PC-3 (cell line): ENCODE data around the gene ZMIZ1. TPM values are rescaled to one million over a fixed set of nuclear protein-coding genes. Genes with fewer than 3 reads are reported as not detected.

Source experiments
- ATAC-seq: fragments of 200-7000 bp; cut with Tn5 transposase; 2 replicates; pipeline ENCODE4 v1.9.1; 2020; ENCODE audit warnings: mild to moderate bottlenecking, moderate library complexity
- BruUV-seq: library from RNA; stranded (reverse); fragments of 400-500 nt; replicated peaks from 2 replicates; lab custom pipeline; 2021; lab: Mats Ljungman, UMichigan
- CTCF ChIA-PET: fragments of 300-600 bp; sonication (Branson Sonifier 250); formaldehyde crosslinking; loops from one replicate; lab custom pipeline; 2022; ENCODE audit warnings: antibody characterized with exemption; lab: Charles Lee
- POLR2A ChIA-PET: fragments of 300-600 bp; sonication (Branson Sonifier 250); formaldehyde crosslinking; loops from one replicate; lab custom pipeline; 2022; ENCODE audit warnings: antibody characterized with exemption; ENCODE audit not compliant: unreplicated experiment; lab: Charles Lee
- DNase-seq: peaks from one replicate; pipeline ENCODE4 v3.0.0-alpha.2; 2015
- H2AFZ ChIP-seq: fragments of 300-600 bp; sonication (generic); 2 replicates; pipeline ENCODE4 v1.6.0; 2016; ENCODE audit warnings: antibody characterized with exemption, low read length
- H3F3A ChIP-seq: fragments of 300-600 bp; sonication (generic); one replicate; pipeline ENCODE4 v1.6.0; 2017; ENCODE audit warnings: antibody characterized with exemption, low read length, control low read depth, mild to moderate bottlenecking; ENCODE audit not compliant: unreplicated experiment
- H3K27ac ChIP-seq: fragments of 300-600 bp; sonication (generic); 2 replicates; pipeline ENCODE4 v1.5.1; 2016; ENCODE audit warnings: mild to moderate bottlenecking, low read length
- H3K27me3 ChIP-seq: fragments of 300-600 bp; sonication (generic); 2 replicates; pipeline ENCODE4 v1.6.1; 2016; ENCODE audit warnings: low read length, mixed read lengths
- H3K36me3 ChIP-seq: fragments of 300-600 bp; sonication (generic); 2 replicates; pipeline ENCODE4 v1.6.1; 2016; ENCODE audit warnings: low read depth, mixed run types, low read length, mixed read lengths
- H3K4me1 ChIP-seq: fragments of 300-600 bp; sonication (generic); 2 replicates; pipeline ENCODE4 v1.5.1; 2016; ENCODE audit warnings: low read length; ENCODE audit not compliant: insufficient read depth
- H3K4me2 ChIP-seq: fragments of 300-600 bp; sonication (generic); 2 replicates; pipeline ENCODE4 v1.6.0; 2016; ENCODE audit warnings: low read length
- H3K4me3 ChIP-seq: fragments of 300-600 bp; sonication (generic); 2 replicates; pipeline ENCODE4 v1.5.1; 2016; ENCODE audit warnings: mild to moderate bottlenecking, low read length, mixed read lengths
- H3K79me2 ChIP-seq: fragments of 300-600 bp; sonication (generic); 2 replicates; pipeline ENCODE4 v1.6.1; 2017; ENCODE audit warnings: low read length, mixed read lengths
- H3K9ac ChIP-seq: fragments of 300-600 bp; sonication (generic); 2 replicates; pipeline ENCODE4 v1.6.0; 2016; ENCODE audit warnings: mild to moderate bottlenecking, low read length
- H3K9me2 ChIP-seq: fragments of 300-600 bp; sonication (generic); replicated peaks from 2 replicates; pipeline ENCODE4 v1.6.1; 2016; ENCODE audit warnings: mixed run types, low read length, mixed read lengths
- H3K9me3 ChIP-seq: fragments of 300-600 bp; sonication (generic); 2 replicates; pipeline ENCODE4 v1.6.1; 2016; ENCODE audit warnings: low read length, mixed read lengths
- H4K20me1 ChIP-seq: fragments of 300-600 bp; sonication (generic); 2 replicates; pipeline ENCODE4 v1.6.1; 2016; ENCODE audit warnings: low read length, mixed read lengths
- CTCF ChIP-seq: fragments of 300-600 bp; sonication (generic); conservative IDR thresholded peaks from 2 replicates; pipeline ENCODE4 v1.5.1; 2017; ENCODE audit warnings: antibody characterized with exemption, low read depth, mild to moderate bottlenecking, low read length
- EZH2 ChIP-seq: fragments of 300-600 bp; sonication (generic); IDR thresholded peaks from one replicate; pipeline ENCODE4 v1.6.1; 2017; ENCODE audit warnings: antibody characterized with exemption, mild to moderate bottlenecking, low read length; ENCODE audit not compliant: unreplicated experiment
- EZH2phosphoT487 ChIP-seq: fragments of 300-600 bp; sonication (generic); IDR thresholded peaks from 2 replicates; pipeline ENCODE4 v1.6.1; 2018; ENCODE audit warnings: mild to moderate bottlenecking, antibody characterized with exemption, low read length, borderline replicate concordance
- intact Hi-C: fragments of 100-400 bp; cut with micrococcal nuclease; formaldehyde crosslinking; loops from 2 replicates; pipeline ENCODE4 v1.9.0; 2023
- total RNA-seq: library from RNA; depleted of rRNA; stranded (reverse); fragments of >200 nt; gene quantifications from 2 replicates; pipeline ENCODE4 v1.2.3, GENCODE V29; 2014

The ZMIZ1 gene
- total RNA-seq, 1 experiment from 2014 or later = 55.4 TPM

- ChIA-PET CTCF (no interaction called here), POLR2A (no interaction called here)
- Histone ChIP-seq H3K9ac (no peak overlapping the region), H2AFZ (no peak overlapping the region), H4K20me1 (no peaks in the 10 kb centered on the region), H3K4me3 (no peak overlapping the region), H3K4me2 (no peak overlapping the region), H3F3A (no peaks in the 10 kb centered on the region), H3K4me1 (peaks cover 27% of the 10 kb centered on the region), H3K27ac (no peak overlapping the region), H3K36me3 (no peaks in the 10 kb centered on the region), H3K9me2 (no peaks in the 10 kb centered on the region), H3K79me2 (no peaks in the 10 kb centered on the region), H3K9me3 (no peaks in the 10 kb centered on the region), H3K27me3 (peaks cover 11% of the 10 kb centered on the region)
- no peak for ATAC-seq
- no TSS peak for BruUV-seq
- intact Hi-C loops = no loop called here
- no peak for DNase-seq
- no peak for TF ChIP-seq CTCF
- no peak for TF ChIP-seq EZH2
- TF ChIP-seq EZH2phosphoT487 = no peak
These were observed 21.2 kb upstream of the ZMIZ1 start for GRCh38 chr10:79047584-79047874.

GRCh38 chr10:79047875-79048638 is 20.7 kb upstream of the ZMIZ1 start:
- no peaks in the 10 kb centered on the region for H3K9me2 ChIP-seq
- ATAC-seq = no peak
- H3K27ac ChIP-seq = no peak overlapping the region
- no peaks in the 10 kb centered on the region for H3F3A ChIP-seq
- no peak for DNase-seq
- no peaks in the 10 kb centered on the region for H3K9me3 ChIP-seq
- POLR2A ChIA-PET = no interaction called here
- peaks cover 6% of the 10 kb centered on the region; the same call in 1 of the 2 replicates for H3K27me3 ChIP-seq
- TF ChIP-seq EZH2 (no peak), CTCF (no peak), EZH2phosphoT487 (no peak)
- no peaks in the 10 kb centered on the region for H3K36me3 ChIP-seq
- intact Hi-C loops = no loop called here
- peaks cover 27% of the 10 kb centered on the region for H3K4me1 ChIP-seq
- CTCF ChIA-PET = no interaction called here
- BruUV-seq = no TSS peak
- no peaks in the 10 kb centered on the region for H3K79me2 ChIP-seq
- H3K4me3 ChIP-seq = no peak overlapping the region
- H3K9ac ChIP-seq = no peak overlapping the region
- H4K20me1 ChIP-seq = no peaks in the 10 kb centered on the region
- H3K4me2 ChIP-seq = no peak overlapping the region
- no peak overlapping the region for H2AFZ ChIP-seq

GRCh38 chr10:79048639-79049550 is 19.9 kb upstream of the ZMIZ1 start:
- CTCF ChIA-PET = no interaction called here

More at GRCh38 chr10:79048639-79049550, 19.9 kb upstream of the ZMIZ1 start:
- Histone ChIP-seq H3K4me2 (no peak overlapping the region), H3K79me2 (no peaks in the 10 kb centered on the region), H3K9me3 (no peaks in the 10 kb centered on the region), H4K20me1 (no peaks in the 10 kb centered on the region), H3K9me2 (no peaks in the 10 kb centered on the region), H3F3A (no peaks in the 10 kb centered on the region), H3K27ac (no peak overlapping the region), H3K36me3 (no peaks in the 10 kb centered on the region), H3K4me1 (peaks cover 27% of the 10 kb centered on the region), H3K4me3 (no peak overlapping the region), H3K27me3 (no peaks in the 10 kb centered on the region), H3K9ac (no peak overlapping the region), H2AFZ (no peak overlapping the region)
- POLR2A ChIA-PET = no interaction called here
- intact Hi-C loops = no loop called here
- ATAC-seq (no peak), DNase-seq (no peak)
- no peak for TF ChIP-seq CTCF
- TF ChIP-seq EZH2phosphoT487 = no peak
- TF ChIP-seq EZH2 = no peak
- no TSS peak for BruUV-seq
